Measurements from ENCODE around the gene SDCBP2.

SDCBP2 gene

DNA sequence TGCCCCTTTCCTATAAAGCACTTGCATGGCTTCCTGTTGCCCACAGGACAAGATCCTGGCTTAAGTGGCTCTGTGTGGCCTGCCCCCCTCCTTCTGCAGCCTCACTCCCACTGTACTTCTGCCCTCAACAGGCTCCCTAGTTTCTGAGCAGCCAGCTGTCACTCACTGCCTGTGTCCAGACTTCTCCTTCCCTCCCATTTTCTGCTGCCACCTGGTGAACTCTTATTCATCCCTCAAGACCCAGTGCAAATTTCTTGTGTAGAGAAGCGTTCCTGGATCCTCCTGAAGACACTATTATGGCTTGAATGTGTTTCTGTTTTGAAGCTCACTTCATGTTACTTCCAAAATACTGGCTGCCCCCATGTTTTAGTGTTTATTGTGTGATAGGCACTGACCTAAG, 36.3 kb downstream of the SDCBP2 start:
- FAIRE-seq: no peak
- DNase-seq (ENCODE audit: insufficient read length, low spot score): no peak
- no peak for TF ChIP-seq CTCF (IDR thresholded peaks at IDR 0.05; ENCODE audit: insufficient read depth, missing control alignments)

GRCh38 chr20:1291191-1291741, 37.7 kb downstream of the SDCBP2 start:
- TF ChIP-seq CTCF (IDR thresholded peaks at IDR 0.05; ENCODE audit: insufficient read depth, missing control alignments): no peak
- no peak for DNase-seq (ENCODE audit: insufficient read length, low spot score)
- FAIRE-seq: no peak

DNA sequence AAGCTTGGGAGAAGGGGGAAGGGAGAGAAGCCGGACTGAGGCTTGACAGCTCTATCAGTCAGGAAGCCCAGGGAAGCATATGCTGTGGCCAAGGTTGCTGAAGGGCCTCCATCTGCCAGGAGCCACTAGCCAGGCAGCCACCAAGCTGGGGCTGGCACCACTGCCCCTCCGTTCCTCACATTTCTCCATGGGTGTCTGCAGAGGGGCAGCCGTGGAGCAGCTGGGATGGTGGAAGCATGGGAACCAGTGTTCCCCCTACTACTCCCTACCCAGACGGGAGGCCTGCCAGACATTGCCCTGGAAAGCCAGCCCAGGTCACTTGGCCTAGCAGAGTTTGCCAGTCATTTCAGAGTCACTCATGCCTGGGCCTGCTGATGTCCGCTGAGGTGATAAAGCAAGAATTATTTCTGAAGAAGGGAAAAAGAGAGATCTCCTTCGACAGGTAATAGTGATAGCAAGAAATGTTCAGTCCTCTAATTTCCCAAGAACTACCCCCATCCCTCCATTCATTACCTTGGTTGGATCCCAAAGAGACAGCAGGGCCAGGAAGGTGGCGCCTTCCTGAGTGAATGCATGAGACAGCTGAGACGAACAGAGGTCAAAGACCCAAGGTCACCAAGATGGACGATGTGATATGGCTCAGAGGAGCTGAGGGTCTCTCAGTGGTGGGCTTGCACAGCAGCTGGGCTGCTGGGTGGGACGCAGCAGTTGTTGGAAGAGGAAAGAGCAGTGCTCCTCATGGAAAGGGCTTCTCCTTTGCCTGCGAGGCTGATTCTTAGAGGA, 41.0 kb downstream of the SDCBP2 start:
- no peak for FAIRE-seq
- TF ChIP-seq CTCF (IDR thresholded peaks at IDR 0.05; ENCODE audit: insufficient read depth, missing control alignments): no peak
- DNase-seq (ENCODE audit: insufficient read length, low spot score): no peak

DNA sequence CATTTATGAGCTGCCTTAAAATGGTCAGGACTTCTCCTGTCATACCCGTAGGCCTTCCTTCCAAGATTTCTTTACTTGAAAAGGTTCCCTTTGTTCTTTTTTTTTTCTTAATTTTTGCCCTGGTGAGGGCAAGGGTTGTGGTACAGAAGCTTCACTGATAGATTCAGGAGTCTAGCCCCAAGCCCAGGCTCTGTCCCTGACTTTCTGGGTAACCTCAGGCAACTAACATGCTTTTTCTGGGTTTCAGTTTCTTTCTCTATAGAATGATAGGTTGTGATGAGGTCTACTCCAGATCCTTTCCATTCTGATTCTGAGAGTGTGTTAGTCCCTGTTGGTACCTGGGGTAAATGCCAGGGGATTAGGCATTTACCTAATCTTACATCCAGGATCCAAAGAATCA, 41.6 kb downstream of the SDCBP2 start:
- no peak for DNase-seq (ENCODE audit: insufficient read length, low spot score)
- TF ChIP-seq CTCF (IDR thresholded peaks at IDR 0.05; ENCODE audit: insufficient read depth, missing control alignments): no peak
- no peak for FAIRE-seq

DNA sequence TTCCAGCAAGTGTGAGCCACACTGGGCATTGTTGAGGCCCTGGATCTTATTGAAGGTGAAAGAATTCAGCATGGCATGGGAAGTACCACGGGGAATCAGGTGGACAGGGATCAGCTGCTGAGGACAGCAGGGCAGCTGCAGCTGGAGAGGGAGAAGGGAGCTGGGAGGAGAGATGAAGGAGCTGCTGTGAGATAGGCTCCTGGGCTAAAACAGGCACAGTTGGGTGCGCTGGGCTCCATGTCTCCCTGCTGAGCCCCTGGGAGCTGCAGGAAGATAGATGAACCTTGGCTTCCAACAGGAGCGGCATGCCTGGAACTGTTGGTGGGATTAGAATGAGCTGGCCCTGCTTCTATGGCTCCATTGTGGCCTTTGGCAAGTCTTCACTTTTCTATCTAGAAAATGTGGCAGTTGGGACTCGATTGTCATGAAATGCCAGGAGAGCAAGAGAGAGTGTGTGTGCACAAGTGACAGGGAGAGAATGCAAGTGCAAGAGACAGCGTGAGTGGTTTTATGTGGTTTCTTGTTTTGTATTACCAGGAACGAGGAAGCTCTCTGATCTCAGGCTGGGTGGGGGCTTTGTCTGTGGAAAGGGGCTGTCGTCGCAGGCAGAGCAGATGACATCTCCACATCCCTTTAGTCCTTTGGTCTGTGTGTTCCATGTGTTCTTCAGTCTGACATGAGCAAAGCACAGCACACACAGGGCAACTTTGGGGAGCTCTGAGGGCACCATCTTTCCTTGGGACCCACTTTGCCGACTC, 42.5 kb downstream of the SDCBP2 start:
- FAIRE-seq (no peak), DNase-seq (ENCODE audit: insufficient read length, low spot score) (no peak)
- TF ChIP-seq CTCF (IDR thresholded peaks at IDR 0.05; ENCODE audit: insufficient read depth, missing control alignments): no peak

GRCh38 chr20:1283522-1284510, 45.1 kb downstream of the SDCBP2 start:
- FAIRE-seq (no peak), DNase-seq (ENCODE audit: insufficient read length, low spot score) (no peak)
- TF ChIP-seq CTCF (IDR thresholded peaks at IDR 0.05; ENCODE audit: insufficient read depth, missing control alignments): no peak
